A549 (cell line): ENCODE data around the gene AMDHD2. TPM values are rescaled to one million over a fixed set of nuclear protein-coding genes. Genes with fewer than 3 reads are reported as not detected.

ENCODE experiments used
- ATAC-seq, 2 experiments: fragments of 200-7000 bp in 1 of 2; fragments of >200 bp in 1 of 2; cut with Nextera tagmentation in 1 of 2; cut with Tn5 transposase in 1 of 2; 3 replicates each; pipeline versions ENCODE4 v1.8.0 to v1.9.1; 2018 to 2020; ENCODE audit warnings: mild to moderate bottlenecking in 1 of 2, moderate library complexity in 1 of 2
- CTCF ChIA-PET: fragments of 300-600 bp; sonication (Branson Sonifier 250); formaldehyde crosslinking; extraction: SDS; loops from one replicate; lab custom pipeline; 2021; ENCODE audit warnings: antibody characterized with exemption, inconsistent platforms; lab: Yijun Ruan, JAX
- POLR2A ChIA-PET: fragments of 350-600 bp; formaldehyde crosslinking; extraction: SDS; loops from one replicate; lab custom pipeline; 2021; ENCODE audit warnings: antibody characterized with exemption, inconsistent platforms; lab: Yijun Ruan, JAX
- DNase-seq, 2 experiments: peaks; one replicate each; pipeline versions ENCODE4 v3.0.0 to v3.0.0-alpha.2; 2011 to 2016; ENCODE audit warnings: low read depth in 1 of 2, low spot score in 1 of 2
- FAIRE-seq: peaks from 2 replicates; lab custom pipeline; 2011; peaks lifted over from hg19 to GRCh38; lab: Jason Lieb, UNC
- H3K27ac ChIP-seq, 2 experiments: fragments of >200 bp; sonication (Bioruptor Twin); formaldehyde crosslinking; 3 replicates each; pipeline ENCODE4 v1.5.1; 2016 to 2017
- H3K4me1 ChIP-seq: fragments of >200 bp; sonication (Bioruptor Twin); formaldehyde crosslinking; 3 replicates; pipeline ENCODE4 v1.6.1; 2016
- H3K4me2 ChIP-seq: fragments of >200 bp; sonication (Bioruptor Twin); formaldehyde crosslinking; 3 replicates; pipeline ENCODE4 v1.6.1; 2016
- H3K4me3 ChIP-seq: fragments of >200 bp; sonication (Bioruptor Twin); formaldehyde crosslinking; 3 replicates; pipeline ENCODE4 v1.5.1; 2016
- H3K9me3 ChIP-seq: fragments of >200 bp; sonication (Bioruptor Twin); formaldehyde crosslinking; 3 replicates; pipeline ENCODE4 v1.6.1; 2016
- CBX2 ChIP-seq: fragments of 200-600 bp; sonication (generic); IDR thresholded peaks from 2 replicates; pipeline ENCODE4 v1.6.1; 2016; ENCODE audit warnings: low read depth, mild to moderate bottlenecking, borderline replicate concordance
- ESRRA ChIP-seq: fragments of 150-350 bp; IDR thresholded peaks from 2 replicates; pipeline ENCODE4 v1.6.1; 2014; ENCODE audit warnings: mild to moderate bottlenecking, low read length, borderline replicate concordance
- POLR2A ChIP-seq: IDR thresholded peaks from 2 replicates; pipeline ENCODE4 v1.6.1; 2012; ENCODE audit warnings: mild to moderate bottlenecking, low read length
- RAD21 ChIP-seq, 2 experiments: fragments of >200 bp in 1 of 2; sonication (Bioruptor Twin) in 1 of 2; formaldehyde crosslinking in 1 of 2; IDR thresholded peaks in 1 of 2; conservative IDR thresholded peaks in 1 of 2; 2 replicates in 1 of 2; 3 replicates in 1 of 2; pipeline ENCODE4 v1.6.1; 2012 to 2018; ENCODE audit warnings: inconsistent platforms in 1 of 2
- RNF2 ChIP-seq: fragments of 200-600 bp; sonication (generic); IDR thresholded peaks from 2 replicates; pipeline ENCODE4 v1.6.1; 2016; ENCODE audit warnings: low read depth, mild to moderate bottlenecking, antibody characterized with exemption, moderate library complexity, borderline replicate concordance
- SMC3 ChIP-seq: fragments of >200 bp; sonication (Bioruptor Twin); formaldehyde crosslinking; IDR thresholded peaks from 3 replicates; pipeline ENCODE4 v1.6.1; 2018; ENCODE audit warnings: inconsistent platforms
- ZSCAN20 ChIP-seq: fragments of 250-450 bp; sonication (Bioruptor Pico); IDR thresholded peaks from 2 replicates; pipeline ENCODE4 v1.8.0; 2022; ENCODE audit warnings: mild to moderate bottlenecking, moderate library complexity
- WGBS: methylation state at CpG from one replicate; pipeline ENCODE4 v1.1.6; 2017; ENCODE audit errors: missing lambda C conversion rate; 5-methylcytosine and 5-hydroxymethylcytosine counted together
- polyA plus RNA-seq, 4 experiments: library from polyadenylated mRNA; depleted of rRNA in 3 of 4; stranded (reverse); fragments of >200 nt; fragmentation: RNase III in 1 of 4; extraction: RNeasy Plus Mini Kit Qiagen cat#74134 plus additional on column Dnase treatment in 1 of 4; gene quantifications; 2 replicates in 3 of 4; 3 replicates in 1 of 4; pipeline ENCODE4 v1.2.3, GENCODE V29; 2011 to 2017
- TF ChIP-seq, protein P1 (sequence below): IDR thresholded peaks from 2 replicates; pipeline ENCODE4 v1.6.1; 2012
- TF ChIP-seq, protein P2 (sequence below): fragments of 450-650 bp; IDR thresholded peaks from 2 replicates; pipeline ENCODE4 v1.6.1; 2014; ENCODE audit warnings: antibody characterized with exemption
- TF ChIP-seq, protein P3 (sequence below): fragments of >200 bp; sonication (Bioruptor Twin); formaldehyde crosslinking; IDR thresholded peaks from 3 replicates; pipeline ENCODE4 v1.5.1; 2016
- TF ChIP-seq, protein P4 (sequence below): fragments of 150-350 bp; IDR thresholded peaks from 2 replicates; pipeline ENCODE4 v1.6.1; 2014; ENCODE audit warnings: low read depth, mild to moderate bottlenecking, low read length

The AMDHD2 gene
- polyA plus RNA-seq, 2 of the 4 experiments (the other 2 are of a cell fraction), result 6.6 to 28.8 TPM

DNA sequence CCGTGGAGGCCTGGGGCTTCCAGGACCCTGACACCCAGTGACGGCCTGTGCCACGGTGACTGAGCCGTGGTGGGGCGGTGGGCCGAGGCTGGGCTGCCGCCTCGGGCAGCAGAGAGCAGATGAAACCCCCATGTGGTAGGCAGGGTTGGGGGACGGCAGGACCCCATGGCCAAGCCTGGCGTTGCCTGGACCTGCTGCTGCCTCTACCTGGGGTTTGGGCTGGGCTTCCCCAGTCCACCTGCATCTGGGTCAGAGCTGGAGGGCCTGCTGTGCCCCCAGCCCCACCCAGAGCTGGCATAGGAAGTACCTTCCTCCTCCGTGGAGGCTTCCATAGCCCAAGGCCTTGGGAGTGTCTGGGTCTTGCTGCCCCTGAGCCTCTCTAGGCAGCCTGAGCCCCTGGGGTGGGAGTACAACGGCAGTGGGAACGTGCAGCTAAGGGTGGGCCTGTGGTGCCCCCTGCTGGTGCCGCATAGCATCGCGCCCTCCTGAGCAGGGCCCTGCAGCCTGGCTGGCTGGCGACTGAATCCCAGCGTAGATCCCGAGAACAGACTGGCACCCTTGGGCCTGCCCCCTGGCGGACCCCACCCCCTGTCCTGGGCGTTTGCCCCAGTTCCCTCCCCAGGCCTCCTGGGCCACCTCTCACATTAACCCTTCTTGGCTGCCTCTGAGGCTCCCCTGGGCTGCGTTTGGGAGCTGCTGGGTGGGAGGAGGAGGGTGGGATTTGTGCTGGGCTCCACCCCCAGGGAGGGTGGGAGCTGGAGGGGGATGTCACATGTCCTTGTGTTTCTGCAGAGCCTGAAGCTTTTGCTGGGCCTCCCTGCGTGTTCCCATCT is 19.0 kb upstream of the AMDHD2 start:
- ChIA-PET POLR2A (interaction anchor here (0.9 to 1.1 kb wide), 4 partner anchors 11 to 536 kb away, joined by 3 to 4 read pairs (median 3); partner anchors contain the start of genes ECI1 and RPS2), CTCF (interaction anchor here (0.5 to 6.4 kb wide), 66 partner anchors 12 to 348 kb away, joined by 3 to 98 read pairs (median 4); partner anchors contain the start of genes ABCA3, AMDHD2, ATP6V0C and CCNF)
- FAIRE-seq (no peak), DNase-seq (peak; percentile 82 to 83), ATAC-seq (peak; percentile 87 to 95)
- TF ChIP-seq, protein P1, sequence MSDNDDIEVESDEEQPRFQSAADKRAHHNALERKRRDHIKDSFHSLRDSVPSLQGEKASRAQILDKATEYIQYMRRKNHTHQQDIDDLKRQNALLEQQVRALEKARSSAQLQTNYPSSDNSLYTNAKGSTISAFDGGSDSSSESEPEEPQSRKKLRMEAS, result peak; percentile 35; the same call in 1 of the 2 replicates
- TF ChIP-seq ZSCAN20 (CRISPR knock-in tag) (no peak), POLR2A (no peak), SMC3 (peak; percentile 77), RAD21 (conservative IDR thresholded peaks at IDR 0.05 in 1 of 2, IDR thresholded peaks at IDR 0.05 in 1 of 2) (peak; percentile 93 to 95), CBX2 (no peak)
- TF ChIP-seq, protein P2, sequence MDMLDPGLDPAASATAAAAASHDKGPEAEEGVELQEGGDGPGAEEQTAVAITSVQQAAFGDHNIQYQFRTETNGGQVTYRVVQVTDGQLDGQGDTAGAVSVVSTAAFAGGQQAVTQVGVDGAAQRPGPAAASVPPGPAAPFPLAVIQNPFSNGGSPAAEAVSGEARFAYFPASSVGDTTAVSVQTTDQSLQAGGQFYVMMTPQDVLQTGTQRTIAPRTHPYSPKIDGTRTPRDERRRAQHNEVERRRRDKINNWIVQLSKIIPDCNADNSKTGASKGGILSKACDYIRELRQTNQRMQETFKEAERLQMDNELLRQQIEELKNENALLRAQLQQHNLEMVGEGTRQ, result peak; percentile 17; the same call in 1 of the 2 replicates
- TF ChIP-seq, protein P3, sequence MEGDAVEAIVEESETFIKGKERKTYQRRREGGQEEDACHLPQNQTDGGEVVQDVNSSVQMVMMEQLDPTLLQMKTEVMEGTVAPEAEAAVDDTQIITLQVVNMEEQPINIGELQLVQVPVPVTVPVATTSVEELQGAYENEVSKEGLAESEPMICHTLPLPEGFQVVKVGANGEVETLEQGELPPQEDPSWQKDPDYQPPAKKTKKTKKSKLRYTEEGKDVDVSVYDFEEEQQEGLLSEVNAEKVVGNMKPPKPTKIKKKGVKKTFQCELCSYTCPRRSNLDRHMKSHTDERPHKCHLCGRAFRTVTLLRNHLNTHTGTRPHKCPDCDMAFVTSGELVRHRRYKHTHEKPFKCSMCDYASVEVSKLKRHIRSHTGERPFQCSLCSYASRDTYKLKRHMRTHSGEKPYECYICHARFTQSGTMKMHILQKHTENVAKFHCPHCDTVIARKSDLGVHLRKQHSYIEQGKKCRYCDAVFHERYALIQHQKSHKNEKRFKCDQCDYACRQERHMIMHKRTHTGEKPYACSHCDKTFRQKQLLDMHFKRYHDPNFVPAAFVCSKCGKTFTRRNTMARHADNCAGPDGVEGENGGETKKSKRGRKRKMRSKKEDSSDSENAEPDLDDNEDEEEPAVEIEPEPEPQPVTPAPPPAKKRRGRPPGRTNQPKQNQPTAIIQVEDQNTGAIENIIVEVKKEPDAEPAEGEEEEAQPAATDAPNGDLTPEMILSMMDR, result peak; percentile 92
- Histone ChIP-seq H3K4me2 (peak overlapping the region; percentile 62), H3K4me1 (peaks cover 28% of the 10 kb centered on the region), H3K4me3 (no peak overlapping the region), H3K27ac (peak overlapping the region; percentile 36 to 65; a peak in 3 of 6 replicates), H3K9me3 (no peaks in the 10 kb centered on the region)
- WGBS, result 85% methylated on average over 9 of the region's 23 CpGs

DNA sequence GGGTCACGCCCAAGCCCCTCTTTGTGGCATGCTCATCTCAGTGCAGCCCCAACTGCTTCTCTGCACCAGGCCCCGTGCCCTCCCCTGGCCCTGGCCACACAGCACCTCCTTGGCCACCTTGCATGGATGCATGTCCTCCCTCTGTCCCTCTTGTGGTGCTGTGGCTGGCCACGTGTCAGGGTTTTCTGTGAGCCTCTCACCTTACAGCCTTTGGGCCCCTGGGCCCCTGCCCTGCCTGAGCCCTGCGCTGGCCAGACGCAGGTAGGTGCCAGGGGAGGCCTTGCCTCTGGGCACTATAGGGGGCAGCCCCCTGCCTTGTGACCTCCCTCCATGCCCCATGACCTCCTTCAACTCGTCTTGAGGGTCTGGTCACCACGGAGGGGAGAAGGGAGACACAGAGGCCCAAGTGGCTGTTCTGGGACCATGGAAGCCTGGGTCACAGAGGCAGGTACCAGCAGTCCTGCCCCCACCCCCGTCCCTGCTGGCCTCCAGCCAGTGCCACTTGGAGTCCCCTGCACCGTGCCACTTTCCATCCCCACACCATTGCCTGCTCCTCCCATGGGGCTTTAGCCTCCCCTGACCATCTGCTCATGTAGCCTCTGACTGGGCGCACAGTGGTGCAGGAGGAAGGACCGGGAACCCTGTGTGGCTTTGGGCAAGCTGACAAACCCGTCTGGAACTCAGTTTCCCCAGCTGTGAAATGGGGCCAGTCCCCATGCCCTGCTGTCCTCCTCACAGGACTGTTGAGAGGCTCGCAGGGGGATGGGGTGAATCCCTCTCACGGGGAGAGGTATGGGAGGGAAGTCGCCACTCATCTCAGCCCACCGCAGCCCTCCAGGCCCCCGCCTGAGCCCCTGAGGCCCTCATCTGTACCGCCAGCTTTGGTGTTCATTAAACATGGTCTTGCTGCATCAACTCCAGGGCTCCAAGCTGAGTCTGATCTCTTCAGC is 17.9 kb upstream of the AMDHD2 start:
- Histone ChIP-seq H3K4me1 (peaks cover 25% of the 10 kb centered on the region), H3K9me3 (no peaks in the 10 kb centered on the region), H3K27ac (peak overlapping the region; percentile 28 to 65; a peak in 4 of 6 replicates), H3K4me3 (no peak overlapping the region), H3K4me2 (peak overlapping the region; percentile 46)
- ChIA-PET POLR2A (interaction anchor here (0.6 to 1.1 kb wide), 5 partner anchors 10 to 538 kb away, joined by 3 to 4 read pairs (median 3); partner anchors contain the start of genes ECI1 and RPS2), CTCF (interaction anchor here (0.6 to 6.4 kb wide), 47 partner anchors 11 to 350 kb away, joined by 3 to 98 read pairs (median 4); partner anchors contain the start of genes ABCA3, AMDHD2, ATP6V0C and CCNF)
- FAIRE-seq (no peak), ATAC-seq (peak; percentile 19 to 25; a peak in 4 of 6 replicates), DNase-seq (no peak)
- WGBS, result 84% methylated on average over 15 of the region's 18 CpGs
- no peak for TF ChIP-seq ESRRA
- TF ChIP-seq, protein P2, result no peak

DNA sequence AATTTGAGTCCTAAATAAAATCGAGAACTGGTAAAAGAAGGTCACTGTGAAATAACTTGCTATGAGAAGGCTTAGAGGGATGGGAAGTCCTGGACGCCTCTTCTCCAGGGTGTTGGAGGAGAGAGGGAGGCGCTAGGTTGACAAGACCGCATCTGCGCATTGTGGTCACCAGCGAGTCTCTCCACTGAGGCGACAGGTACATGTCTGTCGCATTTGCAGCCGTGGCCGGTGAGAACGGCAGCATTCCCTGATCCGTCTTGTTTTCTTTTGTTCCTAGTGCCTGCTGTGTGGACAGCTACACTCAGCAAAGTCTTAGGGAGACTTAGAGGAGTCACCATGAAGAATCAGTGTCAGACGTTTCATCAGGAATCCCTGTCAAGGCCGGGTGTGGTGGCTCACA is 14.5 kb upstream of the AMDHD2 start:
- CTCF ChIA-PET, result interaction anchor here (0.9 kb wide), 1 partner anchor 255 kb away, joined by 3 read pairs; no protein-coding TSS in a partner anchor
- peaks cover 16% of the 10 kb centered on the region for H3K4me1 ChIP-seq
- DNase-seq, result no peak
- no peak overlapping the region for H3K4me2 ChIP-seq
- no peak overlapping the region for H3K4me3 ChIP-seq
- no peak for FAIRE-seq
- H3K9me3 ChIP-seq, result no peaks in the 10 kb centered on the region
- ATAC-seq, result no peak
- 84% methylated on average over 14 of the region's 14 CpGs for WGBS
- no peak overlapping the region for H3K27ac ChIP-seq
- POLR2A ChIA-PET, result no interaction called here
- TF ChIP-seq RNF2, result no peak
- TF ChIP-seq, protein P4, sequence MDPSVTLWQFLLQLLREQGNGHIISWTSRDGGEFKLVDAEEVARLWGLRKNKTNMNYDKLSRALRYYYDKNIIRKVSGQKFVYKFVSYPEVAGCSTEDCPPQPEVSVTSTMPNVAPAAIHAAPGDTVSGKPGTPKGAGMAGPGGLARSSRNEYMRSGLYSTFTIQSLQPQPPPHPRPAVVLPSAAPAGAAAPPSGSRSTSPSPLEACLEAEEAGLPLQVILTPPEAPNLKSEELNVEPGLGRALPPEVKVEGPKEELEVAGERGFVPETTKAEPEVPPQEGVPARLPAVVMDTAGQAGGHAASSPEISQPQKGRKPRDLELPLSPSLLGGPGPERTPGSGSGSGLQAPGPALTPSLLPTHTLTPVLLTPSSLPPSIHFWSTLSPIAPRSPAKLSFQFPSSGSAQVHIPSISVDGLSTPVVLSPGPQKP, result no peak
